Putamen (tissue), 1 donor: ENCODE measurements around the gene ANKEF1.
"Not testable (repeated sequence)": the region's sequence is repeated elsewhere in the genome, so short reads cannot be mapped to it uniquely, and the experiment has no call there.

Experiments
- DNase-seq: peaks from one replicate; pipeline ENCODE4 v3.0.0-alpha.2; 2016; ENCODE audit warnings: low spot score

ANKEF1 gene

GRCh38 chr20:10034717-10035571 is at the start of gene ANKEF1:
Gene ANKEF1, plus strand, starts transcription at chr20:10034987. Its CDS starts 3,315 bp downstream, at chr20:10038302.
- peak; percentile 23 for DNase-seq

- DNase-seq: no peak
These were observed 49.5 kb upstream of the ANKEF1 start for GRCh38 chr20:9985281-9985680.

GRCh38 chr20:9985773-9986172 is 49.0 kb upstream of the ANKEF1 start:
- no peak for DNase-seq

GRCh38 chr20:9989066-9989724 is 45.6 kb upstream of the ANKEF1 start:
- DNase-seq: peak; percentile 14

- no peak for DNase-seq
These were observed 41.6 kb upstream of the ANKEF1 start for GRCh38 chr20:9993137-9993536.

GRCh38 chr20:9994676-9995075 is 40.1 kb upstream of the ANKEF1 start:
- no peak for DNase-seq

- DNase-seq: no peak
These were observed 39.1 kb upstream of the ANKEF1 start for GRCh38 chr20:9995510-9996272.

- no peak for DNase-seq
These were observed 37.8 kb upstream of the ANKEF1 start for GRCh38 chr20:9996944-9997343.

GRCh38 chr20:9999645-10000044 is 35.1 kb upstream of the ANKEF1 start:
- DNase-seq: no peak

- no peak for DNase-seq
These were observed 31.9 kb upstream of the ANKEF1 start for GRCh38 chr20:10002866-10003265.

GRCh38 chr20:10004900-10005299 is 29.9 kb upstream of the ANKEF1 start:
- DNase-seq: no peak

GRCh38 chr20:10005885-10006284 is 28.9 kb upstream of the ANKEF1 start:
- no peak for DNase-seq

GRCh38 chr20:10006447-10007090 is 28.2 kb upstream of the ANKEF1 start:
- DNase-seq: no peak

GRCh38 chr20:10007158-10007557 is 27.6 kb upstream of the ANKEF1 start:
- DNase-seq: no peak

- DNase-seq: no peak
These were observed 27.0 kb upstream of the ANKEF1 start for GRCh38 chr20:10007747-10008146.

- no peak for DNase-seq
These were observed 22.3 kb upstream of the ANKEF1 start for GRCh38 chr20:10012464-10012863.

- no peak for DNase-seq
These were observed 20.4 kb upstream of the ANKEF1 start for GRCh38 chr20:10014431-10014830.

GRCh38 chr20:10020937-10021336 is 13.8 kb upstream of the ANKEF1 start:
- no peak for DNase-seq

- DNase-seq: no peak
These were observed 12.2 kb upstream of the ANKEF1 start for GRCh38 chr20:10022625-10023024.

GRCh38 chr20:10023911-10024310 is 10.9 kb upstream of the ANKEF1 start:
- no peak for DNase-seq

GRCh38 chr20:10031451-10032215 is 3.2 kb upstream of the ANKEF1 start:
- DNase-seq: not testable (repeated sequence)
